Activated CD4-positive, alpha-beta T cell treated with anti-CD3 and anti-CD28 coated beads, Interleukin-2, amount 10 ng/mL, durations not matched to agents 24 days and 14 days (primary cell): Measurements from ENCODE around the gene BTN3A1. TPM values are rescaled to one million over a fixed set of nuclear protein-coding genes. Genes with fewer than 3 reads are reported as not detected.
"Not testable (repeated sequence)": the region's sequence is repeated elsewhere in the genome, so short reads cannot be mapped to it uniquely, and the experiment has no call there.

Experiments used
- DNase-seq: peaks from one replicate; pipeline ENCODE4 v3.0.0; 2022
- H3K27ac Mint-ChIP-seq: one replicate; pipeline ENCODE4 v1.8.0; 2022; ENCODE audit warnings: mild to moderate bottlenecking, mixed read lengths
- H3K27me3 Mint-ChIP-seq: one replicate; pipeline ENCODE4 v1.8.0; 2022; ENCODE audit warnings: mixed read lengths
- H3K36me3 Mint-ChIP-seq: one replicate; pipeline ENCODE4 v1.8.0; 2022; ENCODE audit warnings: low read depth, mild to moderate bottlenecking, mixed read lengths
- H3K4me1 Mint-ChIP-seq: one replicate; pipeline ENCODE4 v1.8.0; 2021; ENCODE audit warnings: mixed read lengths
- H3K4me3 Mint-ChIP-seq: one replicate; pipeline ENCODE4 v1.8.0; 2022; ENCODE audit warnings: mild to moderate bottlenecking, moderate library complexity, mixed read lengths
- H3K9me3 Mint-ChIP-seq: one replicate; pipeline ENCODE4 v1.8.0; 2021; ENCODE audit warnings: mixed read lengths
- intact Hi-C: fragments of 100-400 bp; cut with micrococcal nuclease; formaldehyde crosslinking; loops from one replicate; pipeline ENCODE4 v1.15.1; 2023
- total RNA-seq: library from RNA; stranded (reverse); gene quantifications from 2 replicates; pipeline ENCODE4 v1.2.3, GENCODE V29; 2022

Gene BTN3A1
- total RNA-seq, 1 donor from 2014 or later, result 33.2 TPM

- Mint-ChIP-seq H3K4me3 (no peak overlapping the region), H3K4me1 (peaks cover 9% of the 10 kb centered on the region)
- intact Hi-C loops, result no loop called here
These were observed 28.7 kb downstream of the BTN3A1 start for GRCh38 chr6:26430787-26431186.

GRCh38 chr6:26431258-26432172 lies 29.4 kb downstream of the BTN3A1 start:
- intact Hi-C loops, result no loop called here
- Mint-ChIP-seq H3K27me3 (no peaks in the 10 kb centered on the region), H3K9me3 (peaks cover 19% of the 10 kb centered on the region), H3K36me3 (peaks cover 38% of the 10 kb centered on the region), H3K4me3 (no peak overlapping the region), H3K4me1 (peaks cover 7% of the 10 kb centered on the region), H3K27ac (no peak overlapping the region)
- no peak for DNase-seq

More at GRCh38 chr6:26430787-26431186, 28.7 kb downstream of the BTN3A1 start:
- peaks cover 41% of the 10 kb centered on the region for H3K36me3 Mint-ChIP-seq
- H3K27me3 Mint-ChIP-seq, result no peaks in the 10 kb centered on the region
- no peak for DNase-seq
- peaks cover 14% of the 10 kb centered on the region for H3K9me3 Mint-ChIP-seq
- no peak overlapping the region for H3K27ac Mint-ChIP-seq

DNA sequence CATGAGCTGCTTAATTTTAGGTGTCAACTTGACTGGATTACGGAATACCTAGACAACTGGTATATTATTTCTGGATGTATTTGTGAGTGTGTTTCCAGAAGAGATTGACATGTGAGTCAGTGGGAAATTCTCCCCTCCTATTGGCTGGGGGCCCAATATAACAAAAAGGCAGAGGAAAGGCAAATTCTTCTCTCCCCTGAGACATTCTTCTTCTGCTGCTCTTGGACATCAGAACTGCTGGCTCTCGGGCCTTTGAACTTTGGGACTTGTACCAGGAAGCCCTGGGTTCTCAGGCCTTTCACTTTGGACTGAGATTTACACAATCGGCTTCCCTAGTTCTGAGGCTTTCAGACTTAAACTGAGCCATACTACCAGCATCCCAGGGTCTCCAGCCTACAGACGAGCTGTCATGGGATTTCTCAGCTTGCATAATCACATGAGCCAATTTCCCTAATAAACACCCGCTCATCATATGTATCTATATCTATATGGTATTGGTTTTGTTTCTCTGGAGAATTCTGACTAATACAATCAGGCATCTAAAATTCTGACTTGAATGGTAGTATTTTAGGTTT lies 30.6 kb downstream of the BTN3A1 start:
- H3K4me3 Mint-ChIP-seq, result no peak overlapping the region

GRCh38 chr6:26433680-26434079 lies 31.6 kb downstream of the BTN3A1 start:
- H3K4me1 Mint-ChIP-seq, H3K4me3 Mint-ChIP-seq, DNase-seq, H3K27me3 Mint-ChIP-seq, H3K27ac Mint-ChIP-seq, intact Hi-C loops: not testable (repeated sequence)
- Mint-ChIP-seq H3K36me3 (peaks cover 25% of the 10 kb centered on the region), H3K9me3 (peaks cover 21% of the 10 kb centered on the region)

More for the DNA sequence above, 30.6 kb downstream of the BTN3A1 start:
- intact Hi-C loops, result no loop called here
- H3K27me3 Mint-ChIP-seq, result no peaks in the 10 kb centered on the region
- no peaks in the 10 kb centered on the region for H3K4me1 Mint-ChIP-seq
- H3K36me3 Mint-ChIP-seq, result peaks cover 30% of the 10 kb centered on the region
- no peak for DNase-seq
- no peak overlapping the region for H3K27ac Mint-ChIP-seq
- H3K9me3 Mint-ChIP-seq, result peaks cover 21% of the 10 kb centered on the region

GRCh38 chr6:26436018-26436417 lies 33.9 kb downstream of the BTN3A1 start:
- Mint-ChIP-seq H3K9me3 (peaks cover 21% of the 10 kb centered on the region), H3K4me1 (peaks cover 17% of the 10 kb centered on the region), H3K36me3 (peaks cover 24% of the 10 kb centered on the region), H3K4me3 (no peak overlapping the region), H3K27me3 (no peaks in the 10 kb centered on the region), H3K27ac (no peak overlapping the region)
- DNase-seq, result no peak
- intact Hi-C loops, result no loop called here

GRCh38 chr6:26437550-26437949 lies 35.5 kb downstream of the BTN3A1 start:
- H3K4me3 Mint-ChIP-seq, result no peak overlapping the region
- peaks cover 18% of the 10 kb centered on the region for H3K36me3 Mint-ChIP-seq
- peaks cover 26% of the 10 kb centered on the region for H3K4me1 Mint-ChIP-seq
- no peak for DNase-seq
- H3K27ac Mint-ChIP-seq, result no peak overlapping the region
- peaks cover 17% of the 10 kb centered on the region for H3K9me3 Mint-ChIP-seq
- H3K27me3 Mint-ChIP-seq, result no peaks in the 10 kb centered on the region
- intact Hi-C loops, result no loop called here

GRCh38 chr6:26438000-26438399 lies 35.9 kb downstream of the BTN3A1 start:
- Mint-ChIP-seq H3K4me1 (peaks cover 27% of the 10 kb centered on the region), H3K36me3 (peaks cover 21% of the 10 kb centered on the region), H3K9me3 (peaks cover 17% of the 10 kb centered on the region), H3K4me3 (no peak overlapping the region), H3K27me3 (no peaks in the 10 kb centered on the region), H3K27ac (no peak overlapping the region)
- intact Hi-C loops, result no loop called here
- DNase-seq, result no peak

DNA sequence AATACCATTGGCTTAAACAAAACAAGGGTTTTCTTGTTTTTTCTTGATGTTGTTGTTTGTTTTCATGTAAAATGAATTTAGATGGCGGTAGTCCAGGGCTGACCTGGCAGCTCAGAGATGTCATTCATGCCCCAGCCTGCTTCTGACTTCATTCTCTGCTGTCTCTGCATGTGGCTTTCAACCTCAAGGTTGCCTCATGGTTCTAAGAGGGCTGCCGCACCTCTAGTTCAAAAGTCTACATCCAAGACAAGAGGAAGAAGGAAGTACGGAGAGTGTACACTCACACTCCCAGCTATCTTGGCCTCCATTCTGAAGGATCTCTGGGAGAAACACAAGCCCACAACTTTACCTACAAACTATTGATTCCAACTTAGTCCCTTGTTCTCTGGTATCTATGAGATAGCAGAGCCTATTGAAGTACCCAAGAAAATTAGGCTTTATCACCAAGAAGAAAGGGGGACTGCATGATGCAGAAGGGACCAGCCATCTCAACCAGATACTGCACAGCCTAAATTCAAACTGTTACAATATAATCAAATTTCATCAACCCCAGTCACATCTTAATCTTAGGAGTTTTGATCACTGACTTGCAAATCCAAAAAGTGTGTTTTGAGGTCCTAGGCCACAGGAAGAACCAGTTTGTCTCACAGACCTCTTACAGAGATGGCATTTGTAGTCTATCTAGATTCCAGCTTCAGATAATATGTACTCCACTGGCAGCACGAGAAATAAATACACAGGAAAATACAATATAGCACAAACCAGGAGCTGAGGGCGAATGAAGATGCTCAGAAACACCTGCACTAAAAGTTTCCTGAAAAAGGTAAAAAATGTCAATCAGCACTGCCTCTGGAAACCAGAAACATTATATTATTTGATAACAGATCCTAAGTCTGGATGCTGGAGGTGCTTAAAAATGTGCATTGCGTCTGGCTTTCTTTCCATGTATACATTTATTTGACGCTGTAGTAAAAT lies 37.4 kb downstream of the BTN3A1 start:
- H3K4me1 Mint-ChIP-seq, result peaks cover 36% of the 10 kb centered on the region
- peak overlapping the region; percentile 93 for H3K27ac Mint-ChIP-seq
- H3K27me3 Mint-ChIP-seq, result no peaks in the 10 kb centered on the region
- H3K36me3 Mint-ChIP-seq, result peaks cover 27% of the 10 kb centered on the region
- intact Hi-C loops, result loop anchor here (1.0 to 5.0 kb wide), 6 partner anchors 17 to 75 kb away; partner anchors contain the start of genes BTN2A1, BTN3A1 and BTN3A2
- DNase-seq, result peak; percentile 65
- H3K9me3 Mint-ChIP-seq, result peaks cover 10% of the 10 kb centered on the region
- peak overlapping the region; percentile 93 for H3K4me3 Mint-ChIP-seq

- Mint-ChIP-seq H3K36me3 (peaks cover 39% of the 10 kb centered on the region), H3K9me3 (peaks cover 7% of the 10 kb centered on the region), H3K27ac (peak overlapping the region; percentile 93), H3K27me3 (no peaks in the 10 kb centered on the region), H3K4me1 (peaks cover 51% of the 10 kb centered on the region), H3K4me3 (peak overlapping the region; percentile 93)
- intact Hi-C loops, result loop anchor here (1.0 to 5.0 kb wide), 6 partner anchors 16 to 76 kb away; partner anchors contain the start of genes BTN2A1, BTN3A1 and BTN3A2
- DNase-seq, result no peak
These were observed 38.9 kb downstream of the BTN3A1 start for GRCh38 chr6:26440977-26441358.

GRCh38 chr6:26441977-26442376 lies 39.9 kb downstream of the BTN3A1 start:
- intact Hi-C loops, result loop anchor here (2.0 to 5.0 kb wide), 5 partner anchors 15 to 77 kb away; partner anchors contain the start of genes BTN2A1, BTN3A1 and BTN3A2
- Mint-ChIP-seq H3K4me1 (peaks cover 57% of the 10 kb centered on the region), H3K27ac (peak overlapping the region; percentile 67), H3K27me3 (no peaks in the 10 kb centered on the region), H3K4me3 (peak overlapping the region; percentile 93), H3K9me3 (no peaks in the 10 kb centered on the region), H3K36me3 (peaks cover 45% of the 10 kb centered on the region)
- peak; percentile 63 for DNase-seq

DNA sequence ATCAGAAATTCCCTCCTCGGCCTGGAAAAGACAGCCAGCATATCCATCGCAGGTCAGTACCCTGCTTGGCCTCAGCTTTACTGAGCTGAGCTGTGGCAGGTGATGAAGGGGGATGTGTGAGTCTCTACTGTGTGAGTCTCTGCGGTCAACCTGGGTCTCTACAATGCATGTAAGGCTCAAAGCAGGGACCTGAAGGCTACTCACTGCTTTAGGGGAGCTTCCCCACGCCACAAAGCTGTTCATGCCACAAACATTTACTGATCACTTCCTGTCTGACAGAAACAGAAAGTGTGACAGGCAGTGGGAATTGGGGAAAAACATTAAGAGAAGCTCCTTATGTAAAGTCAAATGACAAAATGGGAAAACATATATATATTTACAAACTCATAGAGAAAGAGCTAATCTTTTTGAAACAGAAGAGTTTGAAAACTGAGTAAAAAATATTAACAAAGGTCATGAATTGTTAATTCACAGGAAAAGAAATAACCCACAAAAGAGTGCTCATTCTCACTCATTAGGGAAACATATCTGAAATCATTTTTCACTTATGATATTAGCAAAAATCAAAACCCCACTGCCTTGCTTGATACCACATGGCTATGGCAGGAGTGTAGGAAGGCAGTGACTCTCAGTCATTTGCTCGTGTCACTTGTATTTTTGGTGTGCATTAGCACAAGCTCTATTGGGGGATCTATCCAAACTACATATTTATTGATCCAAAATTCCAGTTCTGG lies 44.0 kb downstream of the BTN3A1 start:
- Mint-ChIP-seq H3K9me3 (no peaks in the 10 kb centered on the region), H3K4me3 (peak overlapping the region; percentile 61), H3K27ac (peak overlapping the region; percentile 84), H3K27me3 (no peaks in the 10 kb centered on the region), H3K36me3 (peaks cover 77% of the 10 kb centered on the region), H3K4me1 (peaks cover 46% of the 10 kb centered on the region)
- DNase-seq, result peak; percentile 71
- intact Hi-C loops, result no loop called here

- Mint-ChIP-seq H3K9me3 (no peaks in the 10 kb centered on the region), H3K36me3 (peaks cover 88% of the 10 kb centered on the region), H3K4me3 (no peak overlapping the region), H3K27ac (no peak overlapping the region), H3K4me1 (peaks cover 41% of the 10 kb centered on the region), H3K27me3 (no peaks in the 10 kb centered on the region)
- no peak for DNase-seq
- intact Hi-C loops, result no loop called here
These were observed 45.2 kb downstream of the BTN3A1 start for GRCh38 chr6:26447257-26447656.

DNA sequence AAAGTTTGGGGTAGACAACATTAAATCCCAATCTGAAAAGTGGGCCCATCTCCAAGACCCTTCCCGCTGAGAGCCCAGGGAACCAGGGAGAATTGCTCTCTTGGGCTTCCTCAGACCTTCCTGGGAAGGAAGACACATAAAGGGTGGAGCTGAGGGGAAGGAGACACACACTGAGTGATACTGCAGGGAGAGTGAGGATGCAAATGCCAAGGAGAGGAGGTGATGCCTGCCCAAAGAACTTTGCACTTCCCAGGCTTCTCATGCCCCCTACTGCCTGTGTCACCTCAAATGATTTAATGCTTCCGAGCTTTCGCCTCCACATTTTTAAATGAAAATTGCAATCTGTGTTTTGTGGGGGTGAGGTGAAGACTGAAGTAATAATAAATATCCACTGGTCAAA lies 48.2 kb downstream of the BTN3A1 start:
- Mint-ChIP-seq H3K36me3 (peaks cover 63% of the 10 kb centered on the region), H3K9me3 (no peaks in the 10 kb centered on the region), H3K4me3 (no peak overlapping the region), H3K27ac (no peak overlapping the region), H3K27me3 (no peaks in the 10 kb centered on the region), H3K4me1 (peaks cover 20% of the 10 kb centered on the region)
- intact Hi-C loops, result no loop called here
- DNase-seq, result no peak
